Activated CD8-positive, alpha-beta memory T cell treated with anti-CD3 and anti-CD28 coated beads, Interleukin-2, amount 50 U/mL, for 1 hour (primary cell): ENCODE measurements around the gene LPIN1.
"Not testable (repeated sequence)": the region's sequence is repeated elsewhere in the genome, so short reads cannot be mapped to it uniquely, and the experiment has no call there.

Experiments used
- DNase-seq: peaks from one replicate; pipeline ENCODE4 v3.0.0-alpha.2; 2020; ENCODE audit errors: extremely low read depth

The LPIN1 gene

GRCh38 chr2:11835403-11835802, 89.0 kb downstream of the LPIN1 start:
- no peak for DNase-seq

- no peak for DNase-seq
Measured at GRCh38 chr2:11836647-11837219, 90.3 kb downstream of the LPIN1 start.

DNA sequence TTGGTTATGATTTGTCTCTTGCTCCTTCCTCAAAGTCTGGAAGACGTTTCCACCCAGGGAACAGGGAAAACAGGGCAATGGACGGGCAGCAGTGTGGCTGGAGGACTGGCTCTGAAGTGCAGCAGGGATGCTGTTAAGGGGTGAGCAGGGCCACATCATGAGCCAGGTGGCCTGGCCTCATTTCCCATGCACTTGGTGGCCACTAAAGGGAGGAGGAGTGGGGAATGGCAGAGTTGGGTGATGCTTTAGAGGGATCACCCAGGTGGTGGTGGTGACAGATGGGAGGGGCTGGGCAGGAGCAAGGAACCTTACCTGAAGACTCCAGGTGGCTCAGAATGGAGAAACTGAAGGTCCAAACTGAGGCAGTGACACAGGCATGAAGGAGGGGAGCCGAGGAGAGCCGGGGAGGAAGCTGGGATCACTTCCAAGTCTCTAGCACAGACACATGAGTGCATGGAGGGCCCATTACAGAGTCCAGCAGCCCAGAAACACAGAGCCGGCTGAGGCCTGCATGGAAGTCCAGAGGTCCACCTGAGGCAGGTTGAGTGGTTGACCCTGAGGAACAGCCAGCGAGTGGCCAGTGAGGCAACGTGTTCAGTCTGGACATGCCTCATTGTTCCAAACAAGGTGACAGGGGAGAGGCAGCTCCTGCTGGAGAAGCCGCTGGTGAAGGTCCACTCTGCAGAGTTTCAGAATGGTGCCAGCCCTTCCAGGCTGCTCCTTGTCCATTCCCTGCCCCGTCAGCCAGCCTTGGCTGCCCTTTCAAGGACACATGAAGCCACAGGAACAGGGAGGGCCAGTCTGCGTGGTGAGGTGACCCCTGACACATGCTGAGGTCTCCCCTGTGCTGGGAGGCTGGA, 91.7 kb downstream of the LPIN1 start:
- DNase-seq, result no peak

GRCh38 chr2:11839916-11840315, 93.5 kb downstream of the LPIN1 start:
- no peak for DNase-seq

DNA sequence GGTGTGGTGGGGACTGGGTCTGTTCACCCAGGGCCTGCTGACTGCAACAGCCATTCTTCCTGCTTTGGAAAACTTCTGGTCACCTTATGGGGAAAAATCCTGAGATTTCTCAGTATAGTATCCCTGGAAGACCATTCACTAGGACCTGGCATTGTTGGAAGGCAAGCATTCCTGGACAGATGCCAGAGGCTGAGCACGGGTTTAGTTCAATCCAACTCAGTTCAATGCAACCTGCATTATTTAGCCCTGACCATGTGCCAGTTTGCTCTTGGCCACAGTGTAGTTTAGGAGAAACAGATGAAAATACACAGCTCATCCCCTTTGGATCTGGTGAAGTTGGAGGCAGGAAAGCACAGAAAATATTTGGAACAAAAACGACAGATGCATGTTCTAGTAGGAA, 95.9 kb downstream of the LPIN1 start:
- DNase-seq, result no peak

DNA sequence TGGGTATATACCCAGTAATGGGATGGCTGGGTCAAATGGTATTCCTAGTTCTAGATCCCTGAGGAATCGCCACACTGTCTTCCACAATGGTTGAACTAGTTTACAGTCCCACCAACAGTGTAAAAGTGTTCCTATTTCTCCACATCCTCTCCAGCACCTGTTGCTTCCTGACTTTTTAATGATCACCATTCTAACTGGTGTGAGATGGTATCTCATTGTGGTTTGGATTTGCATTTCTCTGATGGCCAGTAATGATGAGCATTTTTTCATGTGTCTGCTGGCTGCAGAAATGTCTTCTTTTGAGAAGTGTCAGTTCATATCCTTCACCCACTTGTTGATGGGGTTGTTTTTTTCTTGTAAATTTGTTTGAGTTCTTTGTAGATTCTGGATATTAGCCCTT, 98.4 kb downstream of the LPIN1 start:
- not testable (repeated sequence) for DNase-seq

DNA sequence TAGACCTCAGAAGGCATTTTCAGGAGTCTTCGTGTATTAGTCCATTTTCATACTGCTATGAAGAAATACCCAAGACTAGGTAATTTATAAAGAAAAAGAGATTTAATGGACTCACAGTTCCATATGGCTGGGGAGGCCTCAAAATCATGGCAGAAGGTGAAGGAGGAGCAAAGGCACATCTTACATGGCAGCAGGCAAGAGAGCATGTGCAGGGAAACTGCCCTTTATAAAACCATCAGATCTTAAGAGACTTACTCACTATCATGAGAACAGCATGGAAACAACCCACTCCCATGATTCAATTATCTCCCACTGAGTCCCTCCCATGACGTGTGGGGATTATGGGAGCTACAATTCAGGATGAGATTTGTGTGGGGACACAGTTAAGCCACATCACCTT, 101.5 kb downstream of the LPIN1 start:
- DNase-seq, result not testable (repeated sequence)

GRCh38 chr2:11850082-11850481, 103.7 kb downstream of the LPIN1 start:
- DNase-seq, result no peak

- DNase-seq, result no peak
Measured at GRCh38 chr2:11852526-11853196, 106.2 kb downstream of the LPIN1 start.

GRCh38 chr2:11853197-11853588, 106.8 kb downstream of the LPIN1 start:
- no peak for DNase-seq

DNA sequence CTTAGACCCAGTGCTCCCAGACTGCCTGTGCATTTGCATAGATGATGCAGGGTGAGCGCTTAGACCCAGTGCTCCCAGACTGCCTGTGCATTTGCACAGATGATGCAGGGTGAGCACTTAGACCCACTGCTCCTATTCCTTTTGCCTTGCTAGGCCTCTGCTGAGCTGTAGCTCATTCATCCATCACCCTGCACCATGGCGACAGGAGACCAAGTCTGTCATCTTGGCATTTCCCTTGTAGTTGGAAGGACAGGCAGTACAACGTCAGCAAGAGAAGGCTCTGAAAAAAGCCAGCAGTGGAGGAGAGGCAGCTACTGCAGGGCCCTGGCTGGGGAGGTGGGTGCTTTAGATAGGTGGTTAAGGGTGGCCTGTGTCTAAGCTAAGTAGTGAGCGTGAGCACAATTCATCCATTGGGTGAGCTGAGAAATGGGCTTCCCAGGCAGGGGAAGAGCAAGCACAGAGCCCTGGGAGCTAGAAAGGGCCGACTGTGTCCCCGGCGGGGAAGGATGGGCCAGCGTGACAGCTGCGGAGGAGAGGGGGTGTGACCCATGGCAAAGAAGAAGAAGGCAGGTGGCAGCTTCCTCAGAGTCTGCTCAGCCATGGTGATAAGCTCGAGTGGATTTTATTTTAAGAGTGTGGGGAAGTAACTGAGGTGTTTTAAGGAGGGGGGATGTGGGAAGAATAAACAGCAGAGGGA, 108.8 kb downstream of the LPIN1 start:
- DNase-seq, result no peak

GRCh38 chr2:11856095-11856494, 109.7 kb downstream of the LPIN1 start:
- no peak for DNase-seq

DNA sequence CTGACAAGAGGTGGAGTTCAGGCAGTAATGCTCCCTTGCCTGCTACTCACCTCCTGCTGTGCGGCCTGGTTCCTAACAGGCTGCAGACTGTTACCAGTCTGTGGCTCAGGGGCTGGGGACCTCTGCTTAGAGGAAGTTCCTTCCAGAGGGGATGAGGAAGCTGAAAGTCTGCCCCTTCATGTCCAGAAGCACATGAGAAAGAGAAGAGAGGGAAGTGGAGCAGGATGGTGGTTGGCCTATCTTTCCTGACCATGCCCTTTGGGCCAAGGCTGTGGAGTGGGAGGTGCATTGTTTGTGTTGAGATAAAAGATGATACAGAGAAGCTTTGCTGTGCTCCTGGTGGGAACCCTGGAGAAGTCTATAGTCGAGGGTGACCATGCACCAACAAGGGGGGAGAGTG, 112.5 kb downstream of the LPIN1 start:
- no peak for DNase-seq

GRCh38 chr2:11859975-11860374, 113.5 kb downstream of the LPIN1 start:
- not testable (repeated sequence) for DNase-seq

GRCh38 chr2:11861044-11861443, 114.6 kb downstream of the LPIN1 start:
- no peak for DNase-seq

DNA sequence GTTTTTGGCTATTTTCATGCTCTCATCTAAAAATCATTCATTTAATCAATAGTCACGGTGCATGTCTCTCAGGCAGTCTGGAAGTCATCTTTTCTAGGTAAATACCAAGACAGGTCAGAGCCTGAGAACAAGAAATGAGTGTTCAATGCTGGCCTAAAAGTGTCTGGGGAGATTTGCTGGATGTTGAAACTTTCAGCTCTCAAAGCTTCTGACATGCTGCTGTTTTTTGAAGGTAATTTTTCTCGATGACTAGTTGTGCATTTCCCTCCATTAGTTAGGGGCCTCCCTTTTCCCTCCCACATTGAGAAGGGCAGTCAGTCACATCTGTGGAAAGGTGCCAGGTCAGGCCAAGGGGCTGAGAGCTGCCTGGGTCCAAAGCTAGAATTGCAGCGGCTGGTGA, 115.6 kb downstream of the LPIN1 start:
- DNase-seq, result no peak

GRCh38 chr2:11863103-11863502, 116.7 kb downstream of the LPIN1 start:
- no peak for DNase-seq

GRCh38 chr2:11863513-11864328, 117.3 kb downstream of the LPIN1 start:
- DNase-seq, result peak; percentile 17

GRCh38 chr2:11864724-11865123, 118.3 kb downstream of the LPIN1 start:
- no peak for DNase-seq

- DNase-seq, result no peak
Measured at GRCh38 chr2:11865378-11865777, 118.9 kb downstream of the LPIN1 start.

DNA sequence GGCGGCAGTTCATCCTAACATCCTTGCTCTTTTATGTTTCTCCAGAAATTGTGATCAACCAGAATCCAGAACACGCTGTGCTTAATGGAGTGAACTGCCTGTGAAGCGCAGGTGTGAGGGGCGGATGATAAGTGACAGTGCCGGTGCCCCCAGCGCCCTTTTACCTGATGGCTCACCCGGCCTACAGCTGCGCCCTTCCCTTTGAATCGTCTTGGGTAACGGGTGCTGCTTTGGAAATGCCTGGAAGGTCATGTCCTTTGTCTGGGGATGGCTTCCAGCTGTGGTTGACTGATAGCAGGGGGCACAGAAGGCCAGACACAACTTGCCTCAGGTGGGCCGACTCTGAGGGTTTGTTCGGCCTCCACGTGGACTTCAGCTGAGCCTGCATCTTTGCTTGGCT, 119.4 kb downstream of the LPIN1 start:
- DNase-seq, result no peak
